Keratinocyte (primary cell): Measurements from ENCODE around the gene DONSON. TPM values are rescaled to one million over a fixed set of nuclear protein-coding genes. Genes with fewer than 3 reads are reported as not detected.

ENCODE experiments used
- DNase-seq: peaks from one replicate; pipeline ENCODE4 v3.0.0-alpha.2; 2011; ENCODE audit warnings: low read depth, missing footprints, low spot score
- FAIRE-seq: peaks from 2 replicates; lab custom pipeline; 2011; peaks lifted over from hg19 to GRCh38; lab: Jason Lieb, UNC
- H2AFZ ChIP-seq: 2 replicates; pipeline ENCODE4 v1.6.0; 2012; ENCODE audit warnings: low read length, control low read depth, inconsistent platforms; ENCODE audit not compliant: control insufficient read depth
- H3K27ac ChIP-seq: 2 replicates; pipeline ENCODE4 v1.5.1; 2011; ENCODE audit warnings: low read length; ENCODE audit not compliant: control insufficient read depth, insufficient read depth
- H3K27me3 ChIP-seq: 3 replicates; pipeline ENCODE4 v1.6.0; 2011; ENCODE audit warnings: low read length; ENCODE audit not compliant: control insufficient read depth, insufficient read depth; ENCODE audit errors: extremely low read depth
- H3K36me3 ChIP-seq, 2 experiments: 2 replicates in 1 of 2; 3 replicates in 1 of 2; pipeline ENCODE4 v1.5.1; 2011; ENCODE audit warnings: low read length in 2 of 2, mild to moderate bottlenecking in 1 of 2; ENCODE audit not compliant: control insufficient read depth in 2 of 2, insufficient read depth in 2 of 2; ENCODE audit errors: extremely low read depth in 1 of 2
- H3K4me1 ChIP-seq: 3 replicates; pipeline ENCODE4 v1.5.1; 2011; ENCODE audit warnings: low read length; ENCODE audit not compliant: control insufficient read depth, insufficient read depth; ENCODE audit errors: extremely low read depth
- H3K4me2 ChIP-seq: 3 replicates; pipeline ENCODE4 v1.6.0; 2011; ENCODE audit warnings: low read depth, low read length; ENCODE audit not compliant: control insufficient read depth, insufficient read depth; ENCODE audit errors: extremely low read depth
- H3K4me3 ChIP-seq, 3 experiments: fragments of 200-600 bp in 1 of 3; sonication (generic) in 1 of 3; 2 replicates in 2 of 3; 3 replicates in 1 of 3; pipeline ENCODE4 v1.5.1; 2011 to 2016; ENCODE audit warnings: low read length in 3 of 3, mild to moderate bottlenecking in 3 of 3, control low read depth in 2 of 3, inconsistent platforms in 1 of 3, low read depth in 1 of 3, mixed read lengths in 1 of 3, mixed run types in 1 of 3, moderate library complexity in 1 of 3; ENCODE audit not compliant: control insufficient read depth in 2 of 3, insufficient read depth in 2 of 3; ENCODE audit errors: extremely low read depth in 1 of 3
- H3K79me2 ChIP-seq: 2 replicates; pipeline ENCODE4 v1.6.0; 2012; ENCODE audit warnings: low read length; ENCODE audit not compliant: control insufficient read depth, insufficient read depth
- H3K9ac ChIP-seq: 3 replicates; pipeline ENCODE4 v1.6.0; 2011; ENCODE audit warnings: low read length; ENCODE audit not compliant: control insufficient read depth, insufficient read depth; ENCODE audit errors: extremely low read depth
- H3K9me1 ChIP-seq: 3 replicates; pipeline ENCODE4 v1.6.0; 2011; ENCODE audit warnings: low read length; ENCODE audit not compliant: control insufficient read depth, insufficient read depth; ENCODE audit errors: extremely low read depth
- H3K9me3 ChIP-seq: 2 replicates; pipeline ENCODE4 v1.5.1; 2012; ENCODE audit warnings: low read depth, low read length; ENCODE audit not compliant: control insufficient read depth
- H4K20me1 ChIP-seq: 3 replicates; pipeline ENCODE4 v1.6.0; 2011; ENCODE audit warnings: low read length; ENCODE audit not compliant: control insufficient read depth, insufficient read depth; ENCODE audit errors: extremely low read depth
- EZH2 ChIP-seq: IDR thresholded peaks from one replicate; pipeline ENCODE4 v1.6.1; 2012; ENCODE audit warnings: inconsistent platforms, mild to moderate bottlenecking, low read length, moderate library complexity
- dilution Hi-C: fragments of 300-500 bp; cut with MboI; formaldehyde crosslinking; loops from one replicate; pipeline ENCODE4 v1.7.0; 2020; ENCODE audit warnings: low sequenced_read_pairs; ENCODE audit not compliant: extremely low pct_ligation_motif_present
- polyA plus RNA-seq, 5 experiments: library from polyadenylated mRNA; depleted of rRNA in 3 of 5; stranded (reverse) in 3 of 5; stranded (forward) in 1 of 5; unstranded in 1 of 5; fragments of >200 nt; gene quantifications; 1 replicate in 1 of 5; 2 replicates in 3 of 5; 3 replicates in 1 of 5; pipeline versions ENCODE4 v1.2.1 to v1.2.3, GENCODE V29; 2011 to 2012; ENCODE audit warnings: missing spikeins in 2 of 5, low read depth in 1 of 5, low replicate concordance in 1 of 5
- TF ChIP-seq, protein P1 (sequence below), 3 experiments: IDR thresholded peaks in 1 of 3; conservative IDR thresholded peaks in 1 of 3; optimal IDR thresholded peaks in 1 of 3; 2 replicates in 2 of 3; 3 replicates in 1 of 3; pipeline versions ENCODE3 to v1.5.1; 2011; ENCODE audit warnings: low read length in 3 of 3, mild to moderate bottlenecking in 3 of 3, moderate library complexity in 2 of 3, control low read depth in 1 of 3, inconsistent platforms in 1 of 3; ENCODE audit not compliant: insufficient read depth in 2 of 3; ENCODE audit errors: extremely low read depth in 1 of 3

DONSON gene
- polyA plus RNA-seq, 1 donor (not counting 4 experiments of a cell fraction or from before 2014, with no cell fraction given) = 17.0 TPM

DNA sequence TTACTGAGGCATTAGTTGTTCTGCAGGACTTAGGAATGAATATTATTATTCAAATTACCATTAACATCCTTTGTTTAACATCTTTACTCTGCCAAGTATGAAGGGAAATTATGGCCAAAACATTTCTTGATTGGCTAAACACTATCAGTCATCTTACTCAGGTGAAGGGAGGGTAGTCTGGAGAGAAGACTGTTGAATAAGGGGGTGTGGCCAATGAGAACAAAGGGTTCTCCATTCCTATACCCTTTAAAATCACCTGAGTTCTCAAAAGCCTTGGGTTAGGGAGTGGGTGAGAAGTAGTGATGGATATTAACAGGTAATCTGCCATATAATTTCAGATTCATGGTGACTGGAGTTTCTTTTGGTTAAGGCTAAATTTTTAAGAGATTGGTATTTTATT is 33.8 kb upstream of the DONSON start:
- Histone ChIP-seq H4K20me1 (no peaks in the 10 kb centered on the region), H3K9ac (no peak overlapping the region), H3K4me2 (no peak overlapping the region), H3K27me3 (no peaks in the 10 kb centered on the region), H3K4me3 (no peak overlapping the region), H3K36me3 (peaks cover 0 to 2% of the 10 kb centered on the region in 2 experiments), H3K4me1 (no peaks in the 10 kb centered on the region), H3K27ac (no peak overlapping the region), H3K9me1 (no peaks in the 10 kb centered on the region), H2AFZ (no peak overlapping the region), H3K79me2 (peaks cover 3% of the 10 kb centered on the region), H3K9me3 (no peaks in the 10 kb centered on the region)
- dilution Hi-C loops = no loop called here
- FAIRE-seq (no peak), DNase-seq (no peak)
- TF ChIP-seq EZH2 = no peak
- TF ChIP-seq, protein P1, sequence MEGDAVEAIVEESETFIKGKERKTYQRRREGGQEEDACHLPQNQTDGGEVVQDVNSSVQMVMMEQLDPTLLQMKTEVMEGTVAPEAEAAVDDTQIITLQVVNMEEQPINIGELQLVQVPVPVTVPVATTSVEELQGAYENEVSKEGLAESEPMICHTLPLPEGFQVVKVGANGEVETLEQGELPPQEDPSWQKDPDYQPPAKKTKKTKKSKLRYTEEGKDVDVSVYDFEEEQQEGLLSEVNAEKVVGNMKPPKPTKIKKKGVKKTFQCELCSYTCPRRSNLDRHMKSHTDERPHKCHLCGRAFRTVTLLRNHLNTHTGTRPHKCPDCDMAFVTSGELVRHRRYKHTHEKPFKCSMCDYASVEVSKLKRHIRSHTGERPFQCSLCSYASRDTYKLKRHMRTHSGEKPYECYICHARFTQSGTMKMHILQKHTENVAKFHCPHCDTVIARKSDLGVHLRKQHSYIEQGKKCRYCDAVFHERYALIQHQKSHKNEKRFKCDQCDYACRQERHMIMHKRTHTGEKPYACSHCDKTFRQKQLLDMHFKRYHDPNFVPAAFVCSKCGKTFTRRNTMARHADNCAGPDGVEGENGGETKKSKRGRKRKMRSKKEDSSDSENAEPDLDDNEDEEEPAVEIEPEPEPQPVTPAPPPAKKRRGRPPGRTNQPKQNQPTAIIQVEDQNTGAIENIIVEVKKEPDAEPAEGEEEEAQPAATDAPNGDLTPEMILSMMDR (optimal IDR thresholded peaks at IDR 0.05 in 1 of 3, IDR thresholded peaks at IDR 0.05 in 1 of 3, conservative IDR thresholded peaks at IDR 0.05 in 1 of 3; ENCODE audit: extremely low read depth in 1 of 3, insufficient read depth in 2 of 3, low read length in 3 of 3) = no peak

DNA sequence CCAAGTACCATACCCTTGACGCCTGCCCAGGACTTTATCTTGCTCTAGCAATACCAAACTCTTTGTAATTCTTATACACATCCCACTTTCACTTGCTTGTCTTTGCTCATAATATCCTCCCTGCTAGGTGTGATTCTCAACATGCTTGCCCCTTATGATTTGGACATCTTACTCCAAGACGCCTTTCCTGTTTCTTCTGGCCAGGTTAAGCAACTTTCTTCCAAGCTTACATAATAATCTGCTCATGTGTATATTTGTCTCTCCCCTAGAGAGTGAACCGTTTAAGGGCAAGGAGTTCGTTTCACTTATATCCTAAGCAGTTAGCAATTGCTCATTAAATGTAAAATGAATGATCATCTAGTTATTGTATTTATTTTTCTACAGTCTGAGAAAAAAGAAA is 31.2 kb upstream of the DONSON start:
- no peaks in the 10 kb centered on the region for H3K9me1 ChIP-seq
- no peak overlapping the region for H3K27ac ChIP-seq
- FAIRE-seq = no peak
- H2AFZ ChIP-seq = no peak overlapping the region
- no peaks in the 10 kb centered on the region for H4K20me1 ChIP-seq
- dilution Hi-C loops = no loop called here
- DNase-seq = no peak
- peaks cover 0 to 2% of the 10 kb centered on the region in 2 experiments for H3K36me3 ChIP-seq
- no peaks in the 10 kb centered on the region for H3K9me3 ChIP-seq
- TF ChIP-seq, protein P1 (optimal IDR thresholded peaks at IDR 0.05 in 1 of 3, IDR thresholded peaks at IDR 0.05 in 1 of 3, conservative IDR thresholded peaks at IDR 0.05 in 1 of 3; ENCODE audit: extremely low read depth in 1 of 3, insufficient read depth in 2 of 3, low read length in 3 of 3) = no peak
- TF ChIP-seq EZH2 = no peak
- no peak overlapping the region for H3K4me3 ChIP-seq
- no peaks in the 10 kb centered on the region for H3K27me3 ChIP-seq
- no peak overlapping the region for H3K9ac ChIP-seq
- no peaks in the 10 kb centered on the region for H3K79me2 ChIP-seq
- no peak overlapping the region for H3K4me2 ChIP-seq
- H3K4me1 ChIP-seq = no peaks in the 10 kb centered on the region
